ENCODE results near the gene ADAD2. TPM values are rescaled to one million over a fixed set of nuclear protein-coding genes. Genes with fewer than 3 reads are reported as not detected.

ADAD2 gene
- total RNA-seq, 1 donor from 2014 or later = not detected

DNA sequence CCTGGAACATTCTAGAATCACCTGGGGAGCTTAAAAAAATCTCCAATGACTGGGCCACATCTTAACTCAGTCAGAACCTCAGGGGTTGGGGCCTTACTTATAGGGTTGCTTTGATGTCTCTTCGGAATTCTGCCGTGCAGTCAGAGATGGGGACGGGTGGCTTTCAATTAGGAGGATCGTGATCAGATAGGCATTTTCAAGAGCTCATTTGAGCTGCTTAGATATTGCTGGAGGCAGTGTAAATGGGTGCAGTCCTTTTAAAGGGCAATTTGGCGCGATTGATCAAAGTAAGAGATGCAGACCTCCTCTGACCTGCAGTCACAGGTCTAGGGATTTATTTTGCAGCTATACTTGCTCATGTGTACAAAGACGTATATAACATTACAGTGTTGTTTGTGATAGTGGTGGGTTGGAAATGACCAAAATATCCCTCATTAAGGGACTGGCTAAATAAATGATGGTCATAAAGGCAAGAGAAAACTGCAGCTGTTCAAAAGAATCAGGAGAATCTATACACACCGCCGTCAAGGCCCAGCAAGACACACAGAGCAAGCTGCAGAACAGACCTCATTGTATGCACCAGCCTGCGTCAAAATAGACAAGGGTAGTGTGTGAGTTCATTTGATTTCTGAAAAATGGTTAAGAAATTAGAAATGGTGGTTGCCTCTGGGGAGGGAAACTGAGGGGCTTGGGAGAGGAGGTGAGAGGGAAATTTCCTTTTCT, 55.2 kb downstream of the ADAD2 start:
- no peak for DNase-seq (ENCODE audit: low spot score)

DNA sequence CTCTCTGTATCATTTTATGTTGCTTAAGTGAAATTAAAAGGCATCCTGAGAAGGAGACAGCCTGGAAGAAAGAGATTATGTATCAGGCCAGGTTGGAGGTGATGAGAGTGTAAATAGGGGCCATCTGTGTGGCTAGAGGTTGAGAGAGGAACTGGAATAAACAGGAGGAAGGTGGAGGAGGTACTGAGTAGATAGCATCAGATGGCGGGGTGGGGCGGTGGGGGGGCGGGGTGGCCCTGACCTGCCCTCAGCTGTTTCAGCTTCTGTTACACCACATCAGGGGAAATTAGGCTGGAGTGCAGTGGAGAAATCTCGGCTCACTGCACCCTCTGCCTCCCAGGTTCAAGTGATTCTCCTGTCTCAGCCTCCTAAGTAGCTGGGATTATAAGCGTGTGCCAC, 55.7 kb downstream of the ADAD2 start:
- no peak for DNase-seq (ENCODE audit: low spot score)

Other genes with a start within 250 kb of the ADAD2 start
- 30.9 TPM for gene OSGIN1, start 237.9 kb upstream of the ADAD2 start, total RNA-seq
- 1.5 TPM for gene NECAB2, start 222.9 kb upstream of the ADAD2 start, total RNA-seq
- not detected for gene SLC38A8, start 148.4 kb upstream of the ADAD2 start, total RNA-seq
- gene MBTPS1, start 74.2 kb upstream of the ADAD2 start, total RNA-seq = 70.9 TPM
- gene HSDL1, start 46.0 kb upstream of the ADAD2 start, total RNA-seq = 23.1 TPM
- gene DNAAF1, start 45.8 kb upstream of the ADAD2 start, total RNA-seq = not detected
- gene TAF1C, start 4.1 kb upstream of the ADAD2 start, total RNA-seq = 44.5 TPM
- not detected for gene KCNG4, start 48.9 kb downstream of the ADAD2 start, total RNA-seq
- gene WFDC1, start 103.7 kb downstream of the ADAD2 start, total RNA-seq = 1.4 TPM
- gene ATP2C2, start 177.4 kb downstream of the ADAD2 start, total RNA-seq = 0.67 TPM

Data from mesenteric fat pad (tissue), 1 donor.